ENCODE data around the gene SERGEF.

SERGEF gene

DNA sequence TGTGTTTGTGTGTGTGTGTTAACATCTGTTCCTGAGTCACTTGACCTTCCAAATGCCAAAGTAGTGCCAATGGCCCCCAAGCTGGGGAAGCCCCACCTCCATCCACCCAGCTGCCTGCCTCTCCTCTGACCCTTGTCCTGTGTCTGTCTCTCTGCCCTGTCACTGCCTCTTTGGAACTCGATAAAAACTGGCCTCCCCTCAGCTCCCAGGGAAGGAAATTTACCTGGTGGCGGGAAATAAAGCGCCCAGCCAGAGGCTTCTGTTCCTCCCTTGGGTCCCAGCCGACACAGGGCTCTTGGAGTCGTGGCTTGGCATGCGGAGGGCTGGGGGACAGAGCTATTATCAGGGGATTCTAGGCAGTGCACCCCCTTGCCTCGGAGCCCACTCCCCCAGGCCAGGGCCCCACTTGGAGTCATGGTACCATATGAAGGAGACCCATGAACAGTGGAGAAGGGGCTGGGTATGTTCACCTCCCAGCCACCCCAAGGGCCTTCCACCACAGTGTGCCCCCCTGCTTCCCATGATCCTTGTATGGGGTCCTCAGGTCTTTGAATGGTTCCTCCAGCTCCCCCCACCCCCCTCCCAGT, 272.1 kb downstream of the SERGEF start:
- no peak for DNase-seq
- Histone ChIP-seq H3K4me3 (ENCODE audit: low read depth, low read length) (no peak overlapping the region), H3K27me3 (ENCODE audit: insufficient read depth, low read depth, severe bottlenecking) (no peaks in the 10 kb centered on the region), H3K9me3 (ENCODE audit: severe bottlenecking) (no peaks in the 10 kb centered on the region), H3K27ac (no peak overlapping the region), H3K36me3 (peaks cover 48% of the 10 kb centered on the region)
- TF ChIP-seq, protein P1, sequence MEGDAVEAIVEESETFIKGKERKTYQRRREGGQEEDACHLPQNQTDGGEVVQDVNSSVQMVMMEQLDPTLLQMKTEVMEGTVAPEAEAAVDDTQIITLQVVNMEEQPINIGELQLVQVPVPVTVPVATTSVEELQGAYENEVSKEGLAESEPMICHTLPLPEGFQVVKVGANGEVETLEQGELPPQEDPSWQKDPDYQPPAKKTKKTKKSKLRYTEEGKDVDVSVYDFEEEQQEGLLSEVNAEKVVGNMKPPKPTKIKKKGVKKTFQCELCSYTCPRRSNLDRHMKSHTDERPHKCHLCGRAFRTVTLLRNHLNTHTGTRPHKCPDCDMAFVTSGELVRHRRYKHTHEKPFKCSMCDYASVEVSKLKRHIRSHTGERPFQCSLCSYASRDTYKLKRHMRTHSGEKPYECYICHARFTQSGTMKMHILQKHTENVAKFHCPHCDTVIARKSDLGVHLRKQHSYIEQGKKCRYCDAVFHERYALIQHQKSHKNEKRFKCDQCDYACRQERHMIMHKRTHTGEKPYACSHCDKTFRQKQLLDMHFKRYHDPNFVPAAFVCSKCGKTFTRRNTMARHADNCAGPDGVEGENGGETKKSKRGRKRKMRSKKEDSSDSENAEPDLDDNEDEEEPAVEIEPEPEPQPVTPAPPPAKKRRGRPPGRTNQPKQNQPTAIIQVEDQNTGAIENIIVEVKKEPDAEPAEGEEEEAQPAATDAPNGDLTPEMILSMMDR (IDR thresholded peaks at IDR 0.05; ENCODE audit: low read depth, low read length) = no peak

DNA sequence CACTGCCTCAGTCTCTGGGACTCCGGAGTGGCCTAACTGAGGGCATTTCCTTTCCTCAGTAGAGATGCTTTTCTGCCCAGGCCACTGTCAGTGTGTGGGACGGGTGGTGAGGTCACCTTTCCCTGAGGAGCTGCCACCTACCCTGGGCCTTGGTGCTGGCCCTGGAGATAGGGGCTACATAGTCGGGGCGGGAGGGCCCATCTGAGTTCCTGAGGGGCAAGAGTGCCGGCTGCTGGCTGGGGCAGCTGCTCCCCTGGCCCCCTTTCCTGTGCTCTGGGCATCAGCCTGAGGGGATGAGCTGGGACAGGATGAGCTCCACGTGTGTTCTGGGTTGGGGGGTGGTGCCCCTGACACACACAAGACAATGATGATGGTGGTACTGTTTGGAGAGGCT, 272.9 kb downstream of the SERGEF start:
- no peak for DNase-seq
- H3K27ac ChIP-seq = no peak overlapping the region
- H3K4me3 ChIP-seq (ENCODE audit: low read depth, low read length) = no peak overlapping the region
- no peaks in the 10 kb centered on the region for H3K27me3 ChIP-seq (ENCODE audit: insufficient read depth, low read depth, severe bottlenecking)
- TF ChIP-seq, protein P1 (IDR thresholded peaks at IDR 0.05; ENCODE audit: low read depth, low read length) = no peak
- peaks cover 51% of the 10 kb centered on the region for H3K36me3 ChIP-seq
- H3K9me3 ChIP-seq (ENCODE audit: severe bottlenecking) = no peaks in the 10 kb centered on the region

DNA sequence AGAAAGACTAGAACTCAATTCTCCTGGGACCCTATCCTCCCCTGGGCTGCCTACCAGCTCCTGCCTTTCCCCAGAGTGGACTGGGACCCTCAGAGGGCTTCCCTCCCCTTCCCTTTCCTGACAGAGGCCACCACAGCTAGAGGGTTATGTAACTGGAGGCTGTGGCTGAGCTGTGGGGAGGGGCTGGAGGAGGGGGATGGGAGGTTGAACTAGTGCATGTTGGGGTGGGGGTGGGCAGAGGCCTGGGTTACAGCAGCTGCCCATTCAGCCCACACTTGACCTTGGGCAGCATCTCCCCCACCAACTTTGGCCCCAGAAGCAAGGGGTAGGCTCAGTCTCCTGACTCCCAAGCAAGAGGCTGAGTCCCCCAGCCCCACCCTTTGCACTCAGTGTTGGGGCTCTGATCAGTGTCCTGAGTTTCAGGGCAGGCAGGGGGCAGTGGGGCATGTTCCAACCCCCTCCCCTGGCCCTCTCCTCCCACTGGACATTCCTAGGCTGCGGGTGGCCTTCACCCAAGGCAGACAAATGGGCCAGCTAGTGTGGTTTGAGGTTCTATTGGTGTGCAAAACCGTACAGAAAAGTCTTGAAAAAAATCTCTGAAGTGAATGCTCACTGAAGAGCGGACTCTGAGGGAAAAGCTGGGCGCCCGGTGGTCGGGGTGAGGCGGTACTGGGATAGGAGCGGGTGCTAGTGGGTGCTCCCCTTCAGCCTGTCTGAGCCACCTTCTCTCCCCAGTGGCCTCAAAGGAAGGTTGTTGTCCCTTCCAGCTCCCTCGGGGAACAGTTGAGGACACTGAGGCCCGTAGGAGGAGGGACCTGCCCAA, 274.5 kb downstream of the SERGEF start:
- Histone ChIP-seq H3K27ac (peak overlapping the region; percentile 76), H3K36me3 (peaks cover 51% of the 10 kb centered on the region), H3K27me3 (ENCODE audit: insufficient read depth, low read depth, severe bottlenecking) (no peaks in the 10 kb centered on the region), H3K9me3 (ENCODE audit: severe bottlenecking) (no peaks in the 10 kb centered on the region), H3K4me3 (ENCODE audit: low read depth, low read length) (peak overlapping the region; percentile 45)
- TF ChIP-seq, protein P1 (IDR thresholded peaks at IDR 0.05; ENCODE audit: low read depth, low read length) = no peak
- DNase-seq = no peak

All from WERI-Rb-1 (cell line).